A549 (cell line): Measurements from ENCODE around the gene XKR7. TPM values are rescaled to one million over a fixed set of nuclear protein-coding genes. Genes with fewer than 3 reads are reported as not detected.

ENCODE experiments used
- ATAC-seq, 2 experiments: fragments of 200-7000 bp in 1 of 2; fragments of >200 bp in 1 of 2; cut with Nextera tagmentation in 1 of 2; cut with Tn5 transposase in 1 of 2; 3 replicates each; pipeline versions ENCODE4 v1.8.0 to v1.9.1; 2018 to 2020; ENCODE audit warnings: mild to moderate bottlenecking in 1 of 2, moderate library complexity in 1 of 2
- CTCF ChIA-PET: fragments of 300-600 bp; sonication (Branson Sonifier 250); formaldehyde crosslinking; extraction: SDS; loops from one replicate; lab custom pipeline; 2021; ENCODE audit warnings: antibody characterized with exemption, inconsistent platforms; lab: Yijun Ruan, JAX
- POLR2A ChIA-PET: fragments of 350-600 bp; formaldehyde crosslinking; extraction: SDS; loops from one replicate; lab custom pipeline; 2021; ENCODE audit warnings: antibody characterized with exemption, inconsistent platforms; lab: Yijun Ruan, JAX
- DNase-seq, 2 experiments: peaks; one replicate each; pipeline versions ENCODE4 v3.0.0 to v3.0.0-alpha.2; 2011 to 2016; ENCODE audit warnings: low read depth in 1 of 2, low spot score in 1 of 2
- FAIRE-seq: peaks from 2 replicates; lab custom pipeline; 2011; peaks lifted over from hg19 to GRCh38; lab: Jason Lieb, UNC
- H3K27ac ChIP-seq, 2 experiments: fragments of >200 bp; sonication (Bioruptor Twin); formaldehyde crosslinking; 3 replicates each; pipeline ENCODE4 v1.5.1; 2016 to 2017
- H3K4me1 ChIP-seq: fragments of >200 bp; sonication (Bioruptor Twin); formaldehyde crosslinking; 3 replicates; pipeline ENCODE4 v1.6.1; 2016
- H3K4me2 ChIP-seq: fragments of >200 bp; sonication (Bioruptor Twin); formaldehyde crosslinking; 3 replicates; pipeline ENCODE4 v1.6.1; 2016
- H3K4me3 ChIP-seq: fragments of >200 bp; sonication (Bioruptor Twin); formaldehyde crosslinking; 3 replicates; pipeline ENCODE4 v1.5.1; 2016
- H3K9me3 ChIP-seq: fragments of >200 bp; sonication (Bioruptor Twin); formaldehyde crosslinking; 3 replicates; pipeline ENCODE4 v1.6.1; 2016
- CBX2 ChIP-seq: fragments of 200-600 bp; sonication (generic); IDR thresholded peaks from 2 replicates; pipeline ENCODE4 v1.6.1; 2016; ENCODE audit warnings: low read depth, mild to moderate bottlenecking, borderline replicate concordance
- CHD2 ChIP-seq: fragments of 150-350 bp; IDR thresholded peaks from 2 replicates; pipeline ENCODE4 v1.6.1; 2014; ENCODE audit warnings: low read length; ENCODE audit not compliant: partially characterized antibody
- EHMT2 ChIP-seq: fragments of 200-600 bp; sonication (generic); IDR thresholded peaks from 2 replicates; pipeline ENCODE4 v1.6.1; 2016; ENCODE audit warnings: antibody characterized with exemption, low read depth, mild to moderate bottlenecking, moderate library complexity
- ESRRA ChIP-seq: fragments of 150-350 bp; IDR thresholded peaks from 2 replicates; pipeline ENCODE4 v1.6.1; 2014; ENCODE audit warnings: mild to moderate bottlenecking, low read length, borderline replicate concordance
- FOSB ChIP-seq: fragments of 250-450 bp; sonication (Bioruptor Pico); IDR thresholded peaks from 2 replicates; pipeline ENCODE4 v1.5.0; 2020; ENCODE audit warnings: mild to moderate bottlenecking, moderate library complexity
- FOSL2 ChIP-seq, 2 experiments: fragments of 450-650 bp in 1 of 2; fragments of >200 bp in 1 of 2; sonication (Bioruptor Twin) in 1 of 2; formaldehyde crosslinking; IDR thresholded peaks; 2 replicates each; pipeline versions ENCODE4 v1.5.0 to v1.6.1; 2016 to 2020; ENCODE audit warnings: mild to moderate bottlenecking in 1 of 2, moderate library complexity in 1 of 2
- HEYL ChIP-seq: fragments of 250-450 bp; sonication (Bioruptor Pico); IDR thresholded peaks from 2 replicates; pipeline ENCODE4 v1.8.0; 2021; ENCODE audit warnings: mild to moderate bottlenecking, moderate library complexity
- HMGXB4 ChIP-seq: fragments of 250-450 bp; sonication (Bioruptor Pico); IDR thresholded peaks from 2 replicates; pipeline ENCODE4 v1.5.0; 2021; ENCODE audit warnings: mild to moderate bottlenecking, moderate library complexity, borderline replicate concordance
- HOXA7 ChIP-seq: fragments of 250-450 bp; sonication (Bioruptor Pico); IDR thresholded peaks from 2 replicates; pipeline ENCODE4 v1.5.0; 2020; ENCODE audit warnings: mild to moderate bottlenecking, moderate library complexity
- HOXB5 ChIP-seq: fragments of 250-450 bp; sonication (Bioruptor Pico); IDR thresholded peaks from 2 replicates; pipeline ENCODE4 v1.5.0; 2020; ENCODE audit warnings: mild to moderate bottlenecking, moderate library complexity
- KDM5A ChIP-seq: fragments of 200-600 bp; sonication (generic); IDR thresholded peaks from 2 replicates; pipeline ENCODE4 v1.6.1; 2016; ENCODE audit warnings: antibody characterized with exemption, mild to moderate bottlenecking
- MAFK ChIP-seq: fragments of 450-650 bp; IDR thresholded peaks from 2 replicates; pipeline ENCODE4 v1.6.1; 2014; ENCODE audit not compliant: partially characterized antibody
- MAZ ChIP-seq: fragments of 150-350 bp; IDR thresholded peaks from 2 replicates; pipeline ENCODE4 v1.6.1; 2014; ENCODE audit warnings: antibody characterized with exemption, low read depth, low read length, borderline replicate concordance
- PHF8 ChIP-seq: fragments of 200-600 bp; sonication (generic); IDR thresholded peaks from 2 replicates; pipeline ENCODE4 v1.6.1; 2016; ENCODE audit warnings: low read depth, mild to moderate bottlenecking, antibody characterized with exemption, moderate library complexity, borderline replicate concordance
- RAD21 ChIP-seq, 2 experiments: fragments of >200 bp in 1 of 2; sonication (Bioruptor Twin) in 1 of 2; formaldehyde crosslinking in 1 of 2; IDR thresholded peaks in 1 of 2; conservative IDR thresholded peaks in 1 of 2; 2 replicates in 1 of 2; 3 replicates in 1 of 2; pipeline ENCODE4 v1.6.1; 2012 to 2018; ENCODE audit warnings: inconsistent platforms in 1 of 2
- RCOR1 ChIP-seq: fragments of 150-350 bp; IDR thresholded peaks from 2 replicates; pipeline ENCODE4 v1.6.1; 2014; ENCODE audit warnings: antibody characterized with exemption, low read length, low read depth
- RFX5 ChIP-seq: fragments of 450-650 bp; IDR thresholded peaks from 2 replicates; pipeline ENCODE4 v1.7.1; 2014; ENCODE audit warnings: antibody characterized with exemption, mild to moderate bottlenecking, moderate library complexity
- RNF2 ChIP-seq: fragments of 200-600 bp; sonication (generic); IDR thresholded peaks from 2 replicates; pipeline ENCODE4 v1.6.1; 2016; ENCODE audit warnings: low read depth, mild to moderate bottlenecking, antibody characterized with exemption, moderate library complexity, borderline replicate concordance
- SREBF2 ChIP-seq: fragments of 450-650 bp; IDR thresholded peaks from 2 replicates; pipeline ENCODE4 v1.6.1; 2014; ENCODE audit warnings: mild to moderate bottlenecking, moderate library complexity
- ZC3H11A ChIP-seq: fragments of 450-650 bp; IDR thresholded peaks from 2 replicates; pipeline ENCODE4 v1.6.1; 2014; ENCODE audit warnings: antibody characterized with exemption, mild to moderate bottlenecking
- WGBS: methylation state at CpG from one replicate; pipeline ENCODE4 v1.1.6; 2017; ENCODE audit errors: missing lambda C conversion rate; 5-methylcytosine and 5-hydroxymethylcytosine counted together
- polyA plus RNA-seq, 4 experiments: library from polyadenylated mRNA; depleted of rRNA in 3 of 4; stranded (reverse); fragments of >200 nt; fragmentation: RNase III in 1 of 4; extraction: RNeasy Plus Mini Kit Qiagen cat#74134 plus additional on column Dnase treatment in 1 of 4; gene quantifications; 2 replicates in 3 of 4; 3 replicates in 1 of 4; pipeline ENCODE4 v1.2.3, GENCODE V29; 2011 to 2017
- TF ChIP-seq, protein P1 (sequence below): fragments of 200-600 bp; sonication (generic); IDR thresholded peaks from 2 replicates; pipeline ENCODE4 v1.6.1; 2016; ENCODE audit warnings: antibody characterized with exemption, mild to moderate bottlenecking, moderate library complexity
- TF ChIP-seq, protein P2 (sequence below): IDR thresholded peaks from 2 replicates; pipeline ENCODE4 v1.6.1; 2012
- TF ChIP-seq, protein P3 (sequence below): fragments of 150-350 bp; IDR thresholded peaks from 2 replicates; pipeline ENCODE4 v1.6.1; 2014; ENCODE audit warnings: low read depth, mild to moderate bottlenecking, low read length

Gene XKR7
- polyA plus RNA-seq, 2 of the 4 experiments (the other 2 are of a cell fraction) = 0.01 TPM; not detected in 1

DNA sequence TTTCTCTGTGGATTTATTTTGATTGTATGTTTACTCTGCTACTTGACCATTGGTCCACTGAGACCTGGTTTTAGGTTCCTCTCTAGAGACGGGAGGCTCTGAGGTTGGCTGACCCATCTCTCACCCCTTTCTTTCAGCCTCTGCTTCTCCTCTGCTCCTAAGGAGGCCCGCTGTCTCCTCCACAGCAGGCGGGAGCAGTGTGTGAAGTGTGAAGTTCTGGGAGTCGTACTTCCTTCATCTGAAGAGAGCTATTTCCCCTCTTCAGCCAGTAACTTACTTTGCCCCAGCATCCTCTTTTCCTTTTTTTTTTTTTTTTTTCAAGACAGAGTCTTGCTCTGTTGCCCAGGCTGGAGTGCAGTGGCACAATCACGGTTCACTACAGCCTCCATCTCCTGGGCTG lies 37.2 kb upstream of the XKR7 start:
- no peak for FAIRE-seq
- CTCF ChIA-PET = interaction anchor here (1.3 to 1.4 kb wide), 2 partner anchors 19 to 108 kb away, joined by 3 read pairs; no protein-coding TSS in a partner anchor
- no peak overlapping the region for H3K4me2 ChIP-seq
- POLR2A ChIA-PET = no interaction called here
- WGBS = 37% methylated on average over 5 of the region's 5 CpGs
- no peak for TF ChIP-seq FOSB (CRISPR knock-in tag)
- no peak for TF ChIP-seq RCOR1
- TF ChIP-seq SREBF2 = no peak
- no peak for TF ChIP-seq HOXB5 (CRISPR knock-in tag)
- no peak for TF ChIP-seq RFX5
- TF ChIP-seq ZC3H11A = no peak
- TF ChIP-seq MAFK = no peak
- TF ChIP-seq RAD21 (conservative IDR thresholded peaks at IDR 0.05 in 1 of 2, IDR thresholded peaks at IDR 0.05 in 1 of 2) = no peak
- TF ChIP-seq, all 56 proteins: peak for 0
- no peaks in the 10 kb centered on the region for H3K4me1 ChIP-seq
- no peak overlapping the region for H3K27ac ChIP-seq
- ATAC-seq = no peak
- no peak overlapping the region for H3K4me3 ChIP-seq
- no peaks in the 10 kb centered on the region for H3K9me3 ChIP-seq
- DNase-seq = no peak

- TF ChIP-seq ZC3H11A = no peak
- TF ChIP-seq SREBF2 = no peak
- FAIRE-seq = no peak
Measured at GRCh38 chr20:31933698-31934097, 34.3 kb upstream of the XKR7 start.

DNA sequence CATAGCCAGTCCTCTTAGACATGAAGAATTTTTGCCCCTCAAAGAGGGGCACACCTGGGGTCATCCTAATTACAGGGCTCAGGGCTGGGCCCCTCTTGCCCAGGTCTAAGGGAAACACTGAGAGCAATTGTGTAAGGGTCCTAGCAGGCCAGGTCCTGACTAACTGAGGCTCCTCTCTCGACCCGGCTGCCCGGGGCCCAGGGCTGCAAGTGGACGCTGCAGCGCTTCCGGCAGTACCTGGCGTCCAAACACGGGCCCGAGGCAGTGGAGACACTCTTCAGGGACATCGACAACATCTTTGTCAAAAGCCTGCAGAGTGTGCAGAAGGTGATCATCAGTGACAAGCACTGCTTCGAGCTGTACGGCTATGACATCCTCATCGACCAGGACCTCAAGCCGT lies 33.5 kb upstream of the XKR7 start:
- Histone ChIP-seq H3K4me2 (no peak overlapping the region), H3K9me3 (no peaks in the 10 kb centered on the region), H3K27ac (no peak overlapping the region), H3K4me3 (no peak overlapping the region), H3K4me1 (no peaks in the 10 kb centered on the region)
- no peak for ATAC-seq
- POLR2A ChIA-PET = no interaction called here
- no peak for DNase-seq
- FAIRE-seq = no peak
- TF ChIP-seq CBX2 (no peak), MAZ (no peak), SREBF2 (no peak), RNF2 (no peak), CHD2 (no peak), PHF8 (no peak), HEYL (no peak), EHMT2 (no peak), RFX5 (no peak), KDM5A (no peak), HOXA7 (CRISPR knock-in tag) (no peak), ESRRA (no peak), FOSL2 (IDR thresholded peaks at IDR 0.05) (no peak), FOSL2 (CRISPR knock-in tag; IDR thresholded peaks at IDR 0.05) (no peak), HMGXB4 (no peak)
- TF ChIP-seq, protein P1, sequence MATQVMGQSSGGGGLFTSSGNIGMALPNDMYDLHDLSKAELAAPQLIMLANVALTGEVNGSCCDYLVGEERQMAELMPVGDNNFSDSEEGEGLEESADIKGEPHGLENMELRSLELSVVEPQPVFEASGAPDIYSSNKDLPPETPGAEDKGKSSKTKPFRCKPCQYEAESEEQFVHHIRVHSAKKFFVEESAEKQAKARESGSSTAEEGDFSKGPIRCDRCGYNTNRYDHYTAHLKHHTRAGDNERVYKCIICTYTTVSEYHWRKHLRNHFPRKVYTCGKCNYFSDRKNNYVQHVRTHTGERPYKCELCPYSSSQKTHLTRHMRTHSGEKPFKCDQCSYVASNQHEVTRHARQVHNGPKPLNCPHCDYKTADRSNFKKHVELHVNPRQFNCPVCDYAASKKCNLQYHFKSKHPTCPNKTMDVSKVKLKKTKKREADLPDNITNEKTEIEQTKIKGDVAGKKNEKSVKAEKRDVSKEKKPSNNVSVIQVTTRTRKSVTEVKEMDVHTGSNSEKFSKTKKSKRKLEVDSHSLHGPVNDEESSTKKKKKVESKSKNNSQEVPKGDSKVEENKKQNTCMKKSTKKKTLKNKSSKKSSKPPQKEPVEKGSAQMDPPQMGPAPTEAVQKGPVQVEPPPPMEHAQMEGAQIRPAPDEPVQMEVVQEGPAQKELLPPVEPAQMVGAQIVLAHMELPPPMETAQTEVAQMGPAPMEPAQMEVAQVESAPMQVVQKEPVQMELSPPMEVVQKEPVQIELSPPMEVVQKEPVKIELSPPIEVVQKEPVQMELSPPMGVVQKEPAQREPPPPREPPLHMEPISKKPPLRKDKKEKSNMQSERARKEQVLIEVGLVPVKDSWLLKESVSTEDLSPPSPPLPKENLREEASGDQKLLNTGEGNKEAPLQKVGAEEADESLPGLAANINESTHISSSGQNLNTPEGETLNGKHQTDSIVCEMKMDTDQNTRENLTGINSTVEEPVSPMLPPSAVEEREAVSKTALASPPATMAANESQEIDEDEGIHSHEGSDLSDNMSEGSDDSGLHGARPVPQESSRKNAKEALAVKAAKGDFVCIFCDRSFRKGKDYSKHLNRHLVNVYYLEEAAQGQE = no peak
- TF ChIP-seq, protein P2, sequence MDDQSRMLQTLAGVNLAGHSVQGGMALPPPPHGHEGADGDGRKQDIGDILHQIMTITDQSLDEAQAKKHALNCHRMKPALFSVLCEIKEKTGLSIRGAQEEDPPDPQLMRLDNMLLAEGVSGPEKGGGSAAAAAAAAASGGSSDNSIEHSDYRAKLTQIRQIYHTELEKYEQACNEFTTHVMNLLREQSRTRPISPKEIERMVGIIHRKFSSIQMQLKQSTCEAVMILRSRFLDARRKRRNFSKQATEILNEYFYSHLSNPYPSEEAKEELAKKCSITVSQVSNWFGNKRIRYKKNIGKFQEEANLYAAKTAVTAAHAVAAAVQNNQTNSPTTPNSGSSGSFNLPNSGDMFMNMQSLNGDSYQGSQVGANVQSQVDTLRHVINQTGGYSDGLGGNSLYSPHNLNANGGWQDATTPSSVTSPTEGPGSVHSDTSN = no peak
- TF ChIP-seq, protein P3, sequence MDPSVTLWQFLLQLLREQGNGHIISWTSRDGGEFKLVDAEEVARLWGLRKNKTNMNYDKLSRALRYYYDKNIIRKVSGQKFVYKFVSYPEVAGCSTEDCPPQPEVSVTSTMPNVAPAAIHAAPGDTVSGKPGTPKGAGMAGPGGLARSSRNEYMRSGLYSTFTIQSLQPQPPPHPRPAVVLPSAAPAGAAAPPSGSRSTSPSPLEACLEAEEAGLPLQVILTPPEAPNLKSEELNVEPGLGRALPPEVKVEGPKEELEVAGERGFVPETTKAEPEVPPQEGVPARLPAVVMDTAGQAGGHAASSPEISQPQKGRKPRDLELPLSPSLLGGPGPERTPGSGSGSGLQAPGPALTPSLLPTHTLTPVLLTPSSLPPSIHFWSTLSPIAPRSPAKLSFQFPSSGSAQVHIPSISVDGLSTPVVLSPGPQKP = no peak
- WGBS = 57% methylated on average over 14 of the region's 14 CpGs
- CTCF ChIA-PET = interaction anchor here (0.9 to 2.2 kb wide), 4 partner anchors 15 to 97 kb away, joined by 3 to 8 read pairs (median 6); no protein-coding TSS in a partner anchor

More at GRCh38 chr20:31933698-31934097, 34.3 kb upstream of the XKR7 start:
- Histone ChIP-seq H3K4me2 (no peak overlapping the region), H3K4me3 (no peak overlapping the region), H3K27ac (no peak overlapping the region), H3K4me1 (no peaks in the 10 kb centered on the region), H3K9me3 (no peaks in the 10 kb centered on the region)
- ATAC-seq (no peak), DNase-seq (no peak)
- 66% methylated on average over 10 of the region's 10 CpGs for WGBS
- POLR2A ChIA-PET = interaction anchor here (0.5 kb wide), 1 partner anchor 44 kb away, joined by 3 read pairs; no protein-coding TSS in a partner anchor
- CTCF ChIA-PET = interaction anchor here (0.6 to 1.1 kb wide), 3 partner anchors 10 to 119 kb away, joined by 3 to 4 read pairs (median 3); no protein-coding TSS in a partner anchor
